22Rv1 (cell line): Measurements from ENCODE around the gene SYNE1.

Experiments used
- CTCF ChIP-seq: fragments of 450-650 bp; IDR thresholded peaks from 2 replicates; pipeline ENCODE4 v1.5.1; 2017; ENCODE audit warnings: mild to moderate bottlenecking
- ZFX ChIP-seq: fragments of 450-650 bp; IDR thresholded peaks from 2 replicates; pipeline ENCODE4 v1.6.1; 2017; ENCODE audit warnings: antibody characterized with exemption, borderline replicate concordance

GRCh38 chr6:152632121-152632782 is 4.9 kb downstream of the SYNE1 start:
- no peak for TF ChIP-seq CTCF
- no peak for TF ChIP-seq ZFX
